Activated naive CD8-positive, alpha-beta T cell treated with anti-CD3 and anti-CD28 coated beads for 36 hours (primary cell): Measurements from ENCODE around the gene RAB22A. TPM values are rescaled to one million over a fixed set of nuclear protein-coding genes. Genes with fewer than 3 reads are reported as not detected.
"Not testable (repeated sequence)": the region's sequence is repeated elsewhere in the genome, so short reads cannot be mapped to it uniquely, and the experiment has no call there.

Source experiments
- DNase-seq: peaks from one replicate; pipeline ENCODE4 v3.0.0; 2021
- H3K27ac Mint-ChIP-seq: one replicate; pipeline ENCODE4 v1.8.0; 2022; ENCODE audit warnings: mild to moderate bottlenecking, moderate library complexity, mixed read lengths
- H3K27me3 Mint-ChIP-seq: one replicate; pipeline ENCODE4 v1.8.0; 2022; ENCODE audit warnings: mild to moderate bottlenecking, mixed read lengths
- H3K36me3 Mint-ChIP-seq: one replicate; pipeline ENCODE4 v1.8.0; 2021; ENCODE audit warnings: mild to moderate bottlenecking, mixed read lengths
- H3K4me1 Mint-ChIP-seq: one replicate; pipeline ENCODE4 v1.8.0; 2021; ENCODE audit warnings: mixed read lengths
- H3K4me3 Mint-ChIP-seq: one replicate; pipeline ENCODE4 v1.8.0; 2022; ENCODE audit warnings: mild to moderate bottlenecking, moderate library complexity, mixed read lengths
- H3K9me3 Mint-ChIP-seq: one replicate; pipeline ENCODE4 v1.8.0; 2022; ENCODE audit warnings: mixed read lengths
- total RNA-seq, 2 experiments: library from RNA; stranded (reverse); gene quantifications; one replicate each; pipeline ENCODE4 v1.2.3, GENCODE V29; 2021

The RAB22A gene
- total RNA-seq, 2 experiments from 2014 or later: 12.8 to 13.9 TPM

GRCh38 chr20:58401162-58401561, 91.6 kb downstream of the RAB22A start:
- peaks cover 27% of the 10 kb centered on the region for H3K4me1 Mint-ChIP-seq
- no peak for DNase-seq
- peaks cover 29% of the 10 kb centered on the region for H3K36me3 Mint-ChIP-seq

GRCh38 chr20:58402305-58402704, 92.8 kb downstream of the RAB22A start:
- no peaks in the 10 kb centered on the region for H3K27me3 Mint-ChIP-seq
- H3K4me1 Mint-ChIP-seq: peaks cover 29% of the 10 kb centered on the region
- H3K9me3 Mint-ChIP-seq: no peaks in the 10 kb centered on the region
- no peak overlapping the region for H3K4me3 Mint-ChIP-seq
- no peak overlapping the region for H3K27ac Mint-ChIP-seq
- H3K36me3 Mint-ChIP-seq: peaks cover 23% of the 10 kb centered on the region
- no peak for DNase-seq

More at GRCh38 chr20:58401162-58401561, 91.6 kb downstream of the RAB22A start:
- no peaks in the 10 kb centered on the region for H3K9me3 Mint-ChIP-seq
- no peak overlapping the region for H3K27ac Mint-ChIP-seq
- no peak overlapping the region for H3K4me3 Mint-ChIP-seq
- H3K27me3 Mint-ChIP-seq: no peaks in the 10 kb centered on the region

- no peak overlapping the region for H3K4me3 Mint-ChIP-seq
- peaks cover 18% of the 10 kb centered on the region for H3K36me3 Mint-ChIP-seq
- H3K27me3 Mint-ChIP-seq: no peaks in the 10 kb centered on the region
- no peaks in the 10 kb centered on the region for H3K9me3 Mint-ChIP-seq
- no peak overlapping the region for H3K27ac Mint-ChIP-seq
- DNase-seq: no peak
- peaks cover 32% of the 10 kb centered on the region for H3K4me1 Mint-ChIP-seq
These were observed 93.3 kb downstream of the RAB22A start for GRCh38 chr20:58402827-58403226.

- no peaks in the 10 kb centered on the region for H3K27me3 Mint-ChIP-seq
- no peak overlapping the region for H3K27ac Mint-ChIP-seq
- H3K4me3 Mint-ChIP-seq: no peak overlapping the region
- H3K9me3 Mint-ChIP-seq: no peaks in the 10 kb centered on the region
- no peak for DNase-seq
- peaks cover 14% of the 10 kb centered on the region for H3K36me3 Mint-ChIP-seq
- H3K4me1 Mint-ChIP-seq: peaks cover 33% of the 10 kb centered on the region
These were observed 93.8 kb downstream of the RAB22A start for GRCh38 chr20:58403272-58403671.

GRCh38 chr20:58405504-58406291, 96.2 kb downstream of the RAB22A start:
- peaks cover 5% of the 10 kb centered on the region for H3K36me3 Mint-ChIP-seq
- no peak overlapping the region for H3K27ac Mint-ChIP-seq
- H3K4me1 Mint-ChIP-seq: peaks cover 30% of the 10 kb centered on the region
- H3K9me3 Mint-ChIP-seq: no peaks in the 10 kb centered on the region
- no peak overlapping the region for H3K4me3 Mint-ChIP-seq
- no peaks in the 10 kb centered on the region for H3K27me3 Mint-ChIP-seq
- no peak for DNase-seq

- no peak overlapping the region for H3K27ac Mint-ChIP-seq
- H3K4me1 Mint-ChIP-seq: peaks cover 29% of the 10 kb centered on the region
- no peak for DNase-seq
- H3K36me3 Mint-ChIP-seq: peaks cover 6% of the 10 kb centered on the region
- no peaks in the 10 kb centered on the region for H3K9me3 Mint-ChIP-seq
- H3K27me3 Mint-ChIP-seq: no peaks in the 10 kb centered on the region
- H3K4me3 Mint-ChIP-seq: no peak overlapping the region
These were observed 97.0 kb downstream of the RAB22A start for GRCh38 chr20:58406422-58407001.

GRCh38 chr20:58407201-58407873, 97.8 kb downstream of the RAB22A start:
- Mint-ChIP-seq H3K27me3 (no peaks in the 10 kb centered on the region), H3K36me3 (peaks cover 7% of the 10 kb centered on the region)

GRCh38 chr20:58407966-58408557, 98.5 kb downstream of the RAB22A start:
- Mint-ChIP-seq H3K36me3 (peaks cover 7% of the 10 kb centered on the region), H3K9me3 (no peaks in the 10 kb centered on the region), H3K27ac (peak overlapping the region; percentile 81), H3K4me1 (peaks cover 31% of the 10 kb centered on the region), H3K27me3 (no peaks in the 10 kb centered on the region), H3K4me3 (no peak overlapping the region)
- peak; percentile 8 for DNase-seq

More at GRCh38 chr20:58407201-58407873, 97.8 kb downstream of the RAB22A start:
- Mint-ChIP-seq H3K27ac (peak overlapping the region; percentile 81), H3K4me1 (peaks cover 31% of the 10 kb centered on the region), H3K9me3 (no peaks in the 10 kb centered on the region), H3K4me3 (no peak overlapping the region)
- DNase-seq: no peak

GRCh38 chr20:58408603-58409246, 99.2 kb downstream of the RAB22A start:
- no peaks in the 10 kb centered on the region for H3K27me3 Mint-ChIP-seq
- H3K4me3 Mint-ChIP-seq: no peak overlapping the region
- peak overlapping the region; percentile 81 for H3K27ac Mint-ChIP-seq
- peaks cover 31% of the 10 kb centered on the region for H3K4me1 Mint-ChIP-seq
- no peak for DNase-seq
- H3K9me3 Mint-ChIP-seq: no peaks in the 10 kb centered on the region
- H3K36me3 Mint-ChIP-seq: peaks cover 7% of the 10 kb centered on the region

GRCh38 chr20:58414216-58414615, 104.7 kb downstream of the RAB22A start:
- H3K4me1 Mint-ChIP-seq: peaks cover 27% of the 10 kb centered on the region
- peaks cover 25% of the 10 kb centered on the region for H3K36me3 Mint-ChIP-seq
- not testable (repeated sequence) for H3K27me3 Mint-ChIP-seq

GRCh38 chr20:58414786-58415185, 105.3 kb downstream of the RAB22A start:
- H3K4me1 Mint-ChIP-seq: peaks cover 29% of the 10 kb centered on the region
- H3K27ac Mint-ChIP-seq: not testable (repeated sequence)

More at GRCh38 chr20:58414216-58414615, 104.7 kb downstream of the RAB22A start:
- not testable (repeated sequence) for DNase-seq, H3K4me3 Mint-ChIP-seq, H3K9me3 Mint-ChIP-seq, H3K27ac Mint-ChIP-seq

GRCh38 chr20:58416057-58416456, 106.5 kb downstream of the RAB22A start:
- Mint-ChIP-seq H3K9me3 (no peaks in the 10 kb centered on the region), H3K4me3 (no peak overlapping the region), H3K4me1 (peaks cover 27% of the 10 kb centered on the region), H3K27me3 (no peaks in the 10 kb centered on the region), H3K27ac (peak overlapping the region; percentile 14), H3K36me3 (peaks cover 38% of the 10 kb centered on the region)
- DNase-seq: no peak

More at GRCh38 chr20:58414786-58415185, 105.3 kb downstream of the RAB22A start:
- H3K27me3 Mint-ChIP-seq, DNase-seq, H3K4me3 Mint-ChIP-seq, H3K9me3 Mint-ChIP-seq: not testable (repeated sequence)
- H3K36me3 Mint-ChIP-seq: peaks cover 31% of the 10 kb centered on the region

GRCh38 chr20:58416835-58417234, 107.3 kb downstream of the RAB22A start:
- H3K36me3 Mint-ChIP-seq: peaks cover 37% of the 10 kb centered on the region
- no peak overlapping the region for H3K27ac Mint-ChIP-seq
- H3K9me3 Mint-ChIP-seq: no peaks in the 10 kb centered on the region
- H3K4me1 Mint-ChIP-seq: peaks cover 27% of the 10 kb centered on the region
- H3K27me3 Mint-ChIP-seq: no peaks in the 10 kb centered on the region
- H3K4me3 Mint-ChIP-seq: no peak overlapping the region
- no peak for DNase-seq
